Cardiac muscle cell (in vitro differentiated cells and primary cell): ENCODE measurements around the gene NEU4. TPM values are rescaled to one million over a fixed set of nuclear protein-coding genes. Genes with fewer than 3 reads are reported as not detected.
A peak's percentile ranks its signal among the peaks of the same experiment; 100 is the strongest.

Experiments
- DNase-seq, 2 donors: peaks; one replicate each; pipeline versions ENCODE4 v3.0.0 to v3.0.0-alpha.2; 2010 to 2017; ENCODE audit warnings: low read depth in 1 of 2, low spot score in 1 of 2
- H3K27ac ChIP-seq: fragments of 200-600 bp; sonication (generic); 2 replicates; pipeline ENCODE4 v1.5.1; 2016
- H3K27me3 ChIP-seq: fragments of 200-600 bp; sonication (generic); 2 replicates; pipeline ENCODE4 v1.6.0; 2016; ENCODE audit warnings: control low read depth
- H3K36me3 ChIP-seq: fragments of 200-600 bp; sonication (generic); 2 replicates; pipeline ENCODE4 v1.5.1; 2016; ENCODE audit warnings: control low read depth
- H3K4me1 ChIP-seq: fragments of 200-600 bp; sonication (generic); 2 replicates; pipeline ENCODE4 v1.8.1; 2017; ENCODE audit warnings: low read depth, mild to moderate bottlenecking, mixed run types
- H3K4me3 ChIP-seq: fragments of 200-600 bp; sonication (generic); 2 replicates; pipeline ENCODE4 v1.5.1; 2016; ENCODE audit warnings: mild to moderate bottlenecking
- H3K9me3 ChIP-seq: fragments of 200-600 bp; sonication (generic); 2 replicates; pipeline ENCODE4 v1.5.1; 2017; ENCODE audit warnings: low read depth, mild to moderate bottlenecking, control low read depth
- CTCF ChIP-seq: IDR thresholded peaks from 2 replicates; pipeline ENCODE4 v1.5.1; 2012; ENCODE audit warnings: low read depth, mild to moderate bottlenecking, low read length
- polyA plus RNA-seq: library from polyadenylated mRNA; unstranded; fragments of >200 nt; fragmentation: Nextera tagmentation; extraction: Ambion mirVana; gene quantifications from 2 replicates; pipeline ENCODE4 v1.2.1, GENCODE V29; 2016
- total RNA-seq: library from RNA; depleted of rRNA; stranded (reverse); fragments of >200 nt; gene quantifications from 2 replicates; pipeline ENCODE4 v1.2.3, GENCODE V29; 2016

NEU4 gene
- total and polyA plus RNA-seq, 2 experiments from 2014 or later: 0.13 to 1.8 TPM

DNA sequence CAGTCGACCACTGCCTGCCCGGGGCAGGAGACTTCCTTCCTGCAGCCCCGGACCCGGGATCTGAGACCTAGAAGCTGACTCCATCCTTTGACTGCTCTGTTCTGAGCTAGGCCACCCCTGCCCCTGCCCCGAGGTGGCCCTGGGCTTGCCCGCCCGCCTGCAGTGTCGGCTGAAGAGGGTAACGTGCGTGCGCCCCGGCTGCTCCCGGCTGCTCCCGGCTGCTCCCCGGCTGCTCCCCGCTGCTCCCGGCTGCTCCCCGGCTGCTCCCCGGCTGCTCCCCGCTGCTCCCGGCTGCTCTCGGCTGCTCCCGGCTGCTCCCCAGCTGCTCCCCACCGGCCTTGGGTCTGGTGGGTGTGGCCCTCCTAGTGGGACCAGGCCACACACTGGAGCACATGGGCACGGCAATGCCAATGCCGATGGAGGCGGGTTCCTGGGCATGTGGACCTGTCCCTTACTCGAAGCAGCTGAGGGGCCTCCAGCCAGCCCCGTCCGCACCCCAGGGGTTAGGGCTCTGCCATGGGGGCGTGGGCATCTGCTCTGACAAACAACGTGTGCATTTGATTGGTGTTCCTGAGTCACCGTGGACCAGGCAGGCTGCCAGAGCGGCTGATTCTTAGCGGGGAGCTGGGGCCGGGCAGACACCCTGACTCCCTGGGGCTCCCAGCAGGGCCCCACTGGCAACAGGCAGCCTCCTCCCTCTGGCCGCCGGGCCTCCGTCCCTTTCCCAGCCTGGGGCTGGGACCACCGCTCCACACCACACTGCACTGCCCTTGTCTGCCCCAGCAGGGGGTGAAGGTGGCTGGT is 34.4 kb upstream of the NEU4 start:
- TF ChIP-seq CTCF: no peak

GRCh38 chr2:241775223-241776177 is 33.5 kb upstream of the NEU4 start:
- no peak for DNase-seq
- TF ChIP-seq CTCF: no peak
- H3K27me3 ChIP-seq: no peaks in the 10 kb centered on the region
- H3K9me3 ChIP-seq: no peaks in the 10 kb centered on the region
- H3K4me3 ChIP-seq: no peak overlapping the region
- no peaks in the 10 kb centered on the region for H3K36me3 ChIP-seq
- peaks cover 9% of the 10 kb centered on the region for H3K4me1 ChIP-seq
- no peak overlapping the region for H3K27ac ChIP-seq

More for the DNA sequence above, 34.4 kb upstream of the NEU4 start:
- Histone ChIP-seq H3K27me3 (no peaks in the 10 kb centered on the region), H3K27ac (no peak overlapping the region), H3K4me3 (no peak overlapping the region), H3K4me1 (peaks cover 9% of the 10 kb centered on the region), H3K36me3 (no peaks in the 10 kb centered on the region), H3K9me3 (no peaks in the 10 kb centered on the region)
- DNase-seq: peak in 1 of 2 donors; percentile 60

DNA sequence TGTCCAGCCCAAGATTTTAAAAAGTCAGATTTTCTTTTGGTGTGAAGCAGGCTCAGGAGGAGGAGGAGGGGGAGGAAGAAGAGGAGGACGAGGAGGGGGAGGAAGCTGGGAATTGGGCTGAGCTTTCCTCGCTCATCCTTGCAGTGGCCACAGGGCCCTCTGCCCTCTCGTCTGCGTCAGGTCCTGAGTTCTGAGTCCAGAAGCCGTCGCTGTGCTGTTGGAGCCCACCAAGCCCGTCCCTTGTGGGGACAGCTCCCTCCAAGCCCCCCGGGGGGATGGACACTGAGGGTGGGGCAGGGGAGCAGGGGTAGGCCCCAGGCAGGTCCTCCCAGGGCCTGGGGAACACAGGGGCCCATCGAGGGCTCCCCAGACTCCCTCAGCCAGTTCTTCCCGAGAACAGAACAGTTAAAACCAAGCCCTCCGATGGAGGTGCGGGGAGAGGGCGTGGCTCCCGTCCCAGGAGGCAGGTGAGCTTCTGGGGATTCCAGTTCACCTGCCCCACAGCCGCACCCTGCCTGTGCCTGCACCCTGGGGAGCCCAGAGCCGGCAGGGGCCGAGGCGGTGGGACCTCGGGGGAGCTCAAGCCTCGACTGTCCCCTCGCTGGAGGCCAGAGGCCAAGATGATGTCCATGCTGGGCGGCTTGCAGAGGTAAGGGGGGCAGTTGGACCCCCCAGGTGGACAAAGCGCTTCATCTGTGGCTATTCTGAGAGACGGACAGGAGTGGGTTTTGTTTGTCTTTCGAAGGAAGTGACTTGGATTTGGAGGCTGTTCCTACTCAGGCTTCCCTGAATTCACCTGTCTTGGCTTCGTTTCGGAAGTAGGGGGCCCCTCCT is 32.4 kb upstream of the NEU4 start, which contains the start of gene GAL3ST2:
Gene GAL3ST2, plus strand, starts transcription at position 487 of the 834 bp plus-strand sequence. Its CDS starts 134 bp downstream, at position 621.
- Histone ChIP-seq H3K4me3 (no peak within 1 kb of the TSS), H3K27me3 (no peaks in the 10 kb centered on the region), H3K27ac (no peak within 1 kb of the TSS), H3K9me3 (no peaks in the 10 kb centered on the region), H3K36me3 (no peaks in the 10 kb centered on the region), H3K4me1 (peaks cover 6% of the 10 kb centered on the region)
- DNase-seq: no peak
- no peak for TF ChIP-seq CTCF

DNA sequence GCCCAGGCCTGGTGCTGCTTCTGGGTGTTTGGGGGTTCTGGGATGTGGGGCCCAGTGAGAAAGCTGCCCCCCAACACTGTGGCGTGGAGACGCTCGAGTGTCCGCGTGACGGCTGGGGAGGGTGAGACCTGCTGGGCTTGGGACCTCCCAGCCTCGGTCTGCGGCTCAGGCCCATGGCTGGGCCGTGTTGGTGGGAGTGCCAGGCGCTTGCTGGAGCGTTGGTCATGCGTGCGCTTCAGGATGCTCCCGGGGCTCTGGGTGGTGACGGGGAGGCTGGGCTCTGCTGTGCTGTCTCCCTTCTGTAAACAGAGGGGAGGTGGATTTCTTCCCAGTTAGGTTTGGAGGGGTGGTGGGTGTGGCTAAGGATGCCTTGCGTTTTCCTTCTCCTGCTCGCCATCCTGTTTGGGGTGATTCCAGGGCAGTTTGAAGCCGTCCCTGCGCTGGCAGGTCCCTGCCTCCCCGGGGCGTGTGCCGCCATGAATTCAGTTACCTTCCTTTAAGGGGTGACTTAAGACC is 31.8 kb upstream of the NEU4 start:
- DNase-seq: no peak

More for the DNA sequence above, 31.8 kb upstream of the NEU4 start:
- no peak for TF ChIP-seq CTCF
- Histone ChIP-seq H3K27ac (no peak overlapping the region), H3K4me1 (no peaks in the 10 kb centered on the region), H3K27me3 (no peaks in the 10 kb centered on the region), H3K9me3 (no peaks in the 10 kb centered on the region), H3K36me3 (no peaks in the 10 kb centered on the region), H3K4me3 (no peak overlapping the region)
